Measurements from ENCODE around the gene NT5DC4. TPM values are rescaled to one million over a fixed set of nuclear protein-coding genes. Genes with fewer than 3 reads are reported as not detected.

The NT5DC4 gene
- polyA plus RNA-seq, 4 donors, result 0.05 to 0.20 (median 0.14) TPM

DNA sequence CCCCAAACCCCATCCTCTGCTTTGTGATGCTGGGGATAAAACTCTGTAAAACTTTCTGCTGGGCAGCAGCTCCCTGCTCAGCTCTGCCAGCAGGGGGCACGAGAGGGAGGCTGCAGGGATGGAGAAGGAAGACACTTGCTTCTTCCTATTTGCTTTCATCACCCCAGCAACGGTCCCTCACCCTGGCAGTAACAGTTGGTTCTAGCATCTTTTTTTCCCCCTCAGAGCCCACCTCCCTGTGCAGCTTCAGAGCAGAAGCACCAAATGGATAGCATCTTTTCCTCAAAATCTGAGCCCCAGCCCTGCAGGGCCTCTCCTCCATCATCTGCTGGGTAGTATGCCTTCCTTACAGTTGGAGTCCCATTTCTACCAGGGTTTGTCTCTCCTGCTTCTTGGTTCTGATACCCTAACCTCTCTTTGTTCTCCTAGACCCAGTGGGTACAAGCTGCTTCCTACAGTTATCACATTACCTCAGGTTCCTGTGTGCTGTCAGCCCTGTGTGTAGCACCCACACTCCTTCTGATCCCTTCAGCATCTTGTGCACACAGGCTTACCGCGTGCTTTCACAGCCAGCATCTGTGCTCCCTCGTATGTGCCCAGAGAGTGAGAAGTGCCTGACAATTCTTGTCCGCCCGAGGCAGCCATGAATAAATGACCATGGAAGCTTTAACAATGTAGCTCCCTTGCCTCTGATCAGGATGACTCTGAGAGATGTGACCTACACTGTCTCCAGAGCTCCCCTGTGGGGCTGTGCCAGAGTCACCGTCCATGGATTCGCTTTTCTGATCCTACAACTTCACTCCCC lies 29.1 kb downstream of the NT5DC4 start:
- DNase-seq (ENCODE audit: low read depth in 4 of 4, low spot score in 2 of 4), result no peak

- DNase-seq (ENCODE audit: low read depth in 4 of 4, low spot score in 2 of 4), result no peak
These were observed 29.7 kb downstream of the NT5DC4 start for GRCh38 chr2:112750560-112750843.

DNA sequence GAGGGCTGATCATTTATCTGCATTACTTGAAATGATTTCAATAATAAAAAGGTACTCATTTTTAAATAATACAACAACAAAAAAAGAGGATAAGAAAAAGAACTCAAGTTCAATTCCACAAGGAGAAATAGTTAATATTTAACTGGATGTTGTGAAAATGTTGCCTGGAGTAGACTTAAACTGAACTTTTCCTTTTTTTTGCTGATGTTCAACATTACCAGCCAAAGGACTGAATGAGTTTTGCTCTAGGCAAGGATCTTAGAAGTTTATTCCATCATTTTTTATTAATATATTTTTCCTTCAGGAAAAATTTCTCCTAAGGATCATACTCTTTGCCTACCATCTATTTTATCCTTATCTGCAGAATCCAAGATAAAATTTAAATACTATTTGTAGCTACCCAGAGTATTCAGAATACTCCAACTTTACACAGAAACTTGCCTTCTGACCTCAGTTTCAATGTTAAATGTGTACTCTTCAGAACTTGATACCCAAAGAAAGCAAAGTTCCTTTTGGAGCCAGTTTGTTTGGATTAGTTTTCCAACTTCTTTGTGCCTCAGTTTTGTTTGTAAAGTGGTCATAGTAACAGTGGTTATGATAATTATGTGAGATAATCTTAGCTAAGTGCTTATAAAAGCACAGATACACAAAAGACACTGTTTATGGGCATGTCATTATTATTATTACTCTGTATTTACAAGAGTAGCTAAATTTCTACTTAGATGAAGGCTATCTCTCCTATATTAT lies 30.8 kb downstream of the NT5DC4 start:
- DNase-seq (ENCODE audit: low read depth in 4 of 4, low spot score in 2 of 4), result no peak

GRCh38 chr2:112752667-112753066 lies 31.8 kb downstream of the NT5DC4 start:
- DNase-seq (ENCODE audit: low read depth in 4 of 4, low spot score in 2 of 4), result no peak

DNA sequence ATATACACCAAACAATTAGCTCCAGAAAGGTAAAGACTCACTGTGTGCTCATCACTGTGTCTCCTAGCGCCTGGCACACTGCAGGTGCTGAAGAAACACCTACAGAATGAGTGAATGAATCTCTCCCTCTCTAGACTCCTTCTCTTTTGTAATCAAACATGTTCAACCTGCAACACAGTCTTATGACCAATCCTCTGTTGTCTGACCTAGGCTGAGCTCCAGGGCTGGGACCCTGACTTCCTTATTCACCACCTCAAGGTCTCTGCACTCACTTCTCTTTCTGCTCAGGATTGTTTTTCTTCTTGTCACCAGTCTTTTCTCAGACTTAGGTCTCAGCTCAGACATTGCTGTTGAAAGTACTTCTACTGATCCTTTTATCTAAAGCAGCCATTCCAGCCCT lies 33.7 kb downstream of the NT5DC4 start:
- DNase-seq (ENCODE audit: low read depth in 4 of 4, low spot score in 2 of 4), result no peak

- DNase-seq (ENCODE audit: low read depth in 4 of 4, low spot score in 2 of 4), result no peak
These were observed 34.6 kb downstream of the NT5DC4 start for GRCh38 chr2:112755444-112755843.

- DNase-seq (ENCODE audit: low read depth in 4 of 4, low spot score in 2 of 4), result no peak
These were observed 35.4 kb downstream of the NT5DC4 start for GRCh38 chr2:112756207-112756606.

DNA sequence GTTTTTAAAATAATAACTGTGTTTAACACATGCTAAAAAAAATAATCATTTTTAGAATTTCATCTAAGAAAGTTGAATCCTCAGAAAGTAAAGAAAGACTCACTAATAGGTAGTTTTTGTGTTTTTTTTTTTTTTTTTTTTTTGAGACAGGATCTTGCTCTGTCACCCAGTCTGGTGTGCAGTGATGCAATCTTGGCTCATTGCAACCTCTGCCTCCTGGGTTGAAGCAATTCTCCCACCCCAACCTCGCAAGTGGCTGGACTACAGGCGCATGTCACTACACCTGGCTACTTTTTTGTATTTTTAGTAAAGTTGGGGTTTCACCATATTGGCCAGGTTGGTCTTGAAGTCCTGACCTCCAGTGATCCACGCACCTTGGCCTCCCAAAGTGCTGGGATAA lies 36.4 kb downstream of the NT5DC4 start:
- no peak for DNase-seq (ENCODE audit: low read depth in 4 of 4, low spot score in 2 of 4)

DNA sequence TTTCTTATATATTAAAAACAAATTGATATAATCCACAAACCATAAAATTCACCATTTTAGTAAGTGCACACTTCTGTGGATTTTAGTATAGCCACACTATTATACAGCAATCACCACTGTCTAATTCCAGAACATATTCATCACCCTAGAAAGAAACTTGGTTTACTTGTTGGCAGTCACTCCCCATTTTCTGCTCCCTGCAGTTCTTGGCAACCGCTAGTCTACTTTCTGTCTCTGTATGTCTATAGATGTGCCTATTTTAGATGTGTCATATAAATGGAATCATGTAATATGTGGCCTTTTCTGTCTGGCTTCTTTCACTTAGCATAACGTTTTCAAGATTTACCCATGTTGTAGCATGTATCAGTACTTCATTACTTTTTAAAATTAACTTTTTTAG lies 37.9 kb downstream of the NT5DC4 start:
- DNase-seq (ENCODE audit: low read depth in 4 of 4, low spot score in 2 of 4), result no peak

- no peak for DNase-seq (ENCODE audit: low read depth in 4 of 4, low spot score in 2 of 4)
These were observed 39.3 kb downstream of the NT5DC4 start for GRCh38 chr2:112760149-112760548.

- DNase-seq (ENCODE audit: low read depth in 4 of 4, low spot score in 2 of 4), result no peak
These were observed 41.5 kb downstream of the NT5DC4 start for GRCh38 chr2:112762276-112762675.

DNA sequence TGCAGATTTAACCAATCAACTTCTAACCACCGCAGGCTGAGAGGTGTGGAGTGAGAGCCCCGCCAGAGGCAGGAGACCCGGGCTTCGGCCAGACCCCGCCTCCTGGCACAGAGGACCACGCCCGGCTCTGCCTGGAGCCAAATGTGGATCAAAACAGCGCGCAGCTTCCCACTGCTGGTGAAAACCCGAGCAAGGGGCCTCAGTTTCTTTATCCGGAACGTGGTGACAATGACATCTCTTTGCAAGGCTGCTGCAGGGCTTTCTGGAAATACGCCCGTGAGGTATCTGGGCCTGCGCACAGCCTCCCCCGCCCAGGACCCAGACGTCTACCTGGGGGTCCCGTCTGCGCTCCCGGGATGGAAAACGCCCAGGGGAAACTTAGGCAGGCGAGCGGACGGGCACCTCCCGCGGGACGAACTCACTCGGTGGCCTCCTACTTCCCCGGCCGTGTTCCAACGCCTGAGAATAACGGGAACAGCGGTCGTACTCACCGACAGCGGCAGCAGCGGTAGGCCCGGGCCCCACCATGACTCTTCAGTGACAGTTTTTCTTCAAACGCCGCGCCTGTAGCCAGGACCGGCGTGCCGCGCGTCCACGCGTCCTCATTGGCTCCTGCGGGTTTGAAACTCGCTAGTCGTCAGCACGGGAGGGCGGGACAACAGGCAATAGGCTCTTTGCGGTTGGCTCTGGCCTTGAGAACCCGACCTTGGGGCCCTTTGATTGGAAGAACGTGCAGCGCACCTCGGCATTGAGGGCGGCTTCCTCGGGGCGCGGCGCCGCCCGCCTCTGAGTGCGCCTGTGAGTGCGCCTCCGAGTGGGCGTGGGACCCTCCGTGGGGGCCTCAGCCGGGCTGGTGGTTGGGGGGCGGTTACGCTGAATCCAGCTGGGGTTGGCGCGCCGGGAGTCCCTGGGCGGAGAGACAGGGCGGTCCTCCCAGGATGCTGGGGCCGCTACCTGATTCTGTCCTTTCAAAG lies 43.5 kb downstream of the NT5DC4 start, which contains the start of gene CKAP2L:
TSS of gene CKAP2L (minus strand) at position 539 of the 974 bp plus-strand sequence. CDS start at position 528, 11 bp downstream.
- peak; percentile 82 to 95 (median 89) for DNase-seq (ENCODE audit: low read depth in 4 of 4, low spot score in 2 of 4)

- peak in 1 of 4 donors; percentile 2 for DNase-seq (ENCODE audit: low read depth in 4 of 4, low spot score in 2 of 4)
These were observed 44.4 kb downstream of the NT5DC4 start for GRCh38 chr2:112765251-112765650.

DNA sequence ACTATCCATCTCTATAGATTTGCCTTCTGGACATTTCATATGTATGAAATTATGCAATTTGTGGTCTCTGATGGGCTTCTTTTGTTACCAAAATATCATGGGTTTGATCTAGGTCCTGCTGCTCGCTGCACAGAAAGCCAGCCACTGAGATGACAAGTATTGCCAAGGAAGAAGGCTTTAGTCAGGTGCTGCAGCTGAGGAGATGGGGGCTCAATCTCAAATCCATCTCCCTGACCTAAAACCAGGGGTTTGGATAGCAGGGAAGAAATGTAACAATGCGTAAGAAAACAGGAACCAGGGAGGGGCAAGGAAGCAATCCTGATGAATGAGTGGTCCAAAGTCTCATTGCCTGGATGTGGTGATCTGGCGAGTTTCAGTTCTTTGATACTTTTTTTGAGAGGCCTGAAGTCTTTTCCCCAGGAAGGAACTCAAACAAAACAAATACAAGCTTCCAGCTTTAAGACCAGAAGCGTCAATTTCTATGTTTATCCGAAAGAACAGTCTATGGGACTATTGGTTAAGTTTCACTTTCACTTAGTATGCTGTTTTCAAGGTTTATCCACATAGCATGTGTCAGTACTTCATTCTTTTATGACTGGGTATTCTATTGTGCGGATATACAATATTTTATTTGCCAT lies 47.0 kb downstream of the NT5DC4 start:
- no peak for DNase-seq (ENCODE audit: low read depth in 4 of 4, low spot score in 2 of 4)

GRCh38 chr2:112768432-112768831 lies 47.6 kb downstream of the NT5DC4 start:
- no peak for DNase-seq (ENCODE audit: low read depth in 4 of 4, low spot score in 2 of 4)

GRCh38 chr2:112772322-112772721 lies 51.5 kb downstream of the NT5DC4 start:
- no peak for DNase-seq (ENCODE audit: low read depth in 4 of 4, low spot score in 2 of 4)

DNA sequence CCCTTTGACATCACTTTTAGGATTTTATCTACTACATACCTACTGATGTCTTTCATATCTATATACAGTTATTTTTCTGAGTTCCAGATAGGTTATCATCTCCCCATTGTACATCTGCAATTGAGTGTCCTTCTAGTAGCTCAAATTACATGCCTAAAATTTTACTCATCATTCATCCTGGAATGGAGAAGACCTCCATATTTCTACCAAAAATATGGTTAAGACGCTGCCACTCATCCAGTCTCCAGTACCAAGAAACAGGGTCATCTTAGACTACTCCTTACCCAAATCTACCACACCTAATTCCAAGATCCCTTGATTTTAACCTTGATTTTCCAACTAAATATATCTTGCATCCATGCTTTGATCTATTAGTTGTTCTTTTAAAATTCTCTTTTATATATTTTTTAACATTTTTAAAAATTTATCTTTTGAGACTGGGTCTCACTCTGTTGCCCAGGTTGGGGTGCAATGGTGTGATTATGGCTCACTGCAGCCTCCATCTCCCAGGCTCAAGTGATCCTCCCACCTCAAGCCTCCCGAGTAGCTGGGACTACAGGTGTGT lies 52.2 kb downstream of the NT5DC4 start:
- no peak for DNase-seq (ENCODE audit: low read depth in 4 of 4, low spot score in 2 of 4)

DNA sequence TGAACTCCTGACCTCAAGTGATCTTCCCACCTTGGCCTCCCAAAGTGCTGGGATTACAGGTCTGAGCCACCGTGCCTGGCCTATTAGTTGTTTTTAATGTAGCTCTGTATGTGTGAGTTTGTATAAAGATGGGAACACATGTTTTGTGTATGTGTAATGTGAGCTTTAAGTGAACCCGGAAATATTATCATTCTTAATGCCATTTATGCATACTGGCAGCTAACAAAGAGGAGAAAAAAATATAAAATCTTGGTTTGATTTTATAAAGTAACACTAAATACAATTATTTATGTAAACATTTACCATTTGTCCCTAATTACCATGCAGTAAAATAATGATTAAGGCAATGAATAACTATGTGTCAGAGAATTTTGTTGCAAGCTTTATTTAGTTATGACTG lies 52.7 kb downstream of the NT5DC4 start:
- no peak for DNase-seq (ENCODE audit: low read depth in 4 of 4, low spot score in 2 of 4)

DNA sequence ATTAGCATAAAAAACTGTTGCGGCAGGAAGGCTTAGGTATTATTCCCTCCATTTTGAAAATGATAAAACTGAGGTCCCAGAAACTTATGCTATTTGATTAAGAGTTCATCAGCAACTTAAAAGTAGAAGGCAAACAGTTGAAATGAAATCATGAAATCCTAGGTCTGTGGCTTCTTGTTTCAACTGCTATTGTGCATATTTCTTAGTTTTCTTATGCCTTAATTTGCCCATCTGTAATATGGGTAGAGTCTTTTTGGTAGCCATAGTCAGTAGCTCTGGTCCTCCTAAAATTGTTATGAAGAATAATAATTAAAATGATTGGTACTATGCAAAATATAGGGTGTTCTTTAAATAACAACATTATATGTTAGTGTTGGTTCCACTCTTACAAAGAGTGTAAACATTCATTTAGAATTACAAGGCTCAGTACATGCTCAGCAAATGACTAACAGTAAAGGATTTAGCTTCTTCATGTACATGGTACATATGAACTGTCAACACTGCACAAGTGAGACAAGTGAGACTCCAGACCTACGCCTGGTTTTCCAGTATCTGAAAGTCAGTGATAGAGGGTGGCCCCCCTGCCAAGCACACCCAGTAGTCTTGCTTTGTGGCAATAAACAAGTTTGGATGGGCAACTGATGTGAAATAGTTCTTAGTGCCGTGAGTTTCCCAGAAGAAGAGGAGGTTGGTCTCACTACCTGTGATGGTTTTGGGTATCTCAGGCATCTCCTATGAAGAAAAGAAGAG lies 53.9 kb downstream of the NT5DC4 start:
- no peak for DNase-seq (ENCODE audit: low read depth in 4 of 4, low spot score in 2 of 4)

Measured in left renal cortex interstitium (tissue), 4 donors.